ENCODE results near the gene RHOT2.
"Not testable (repeated sequence)": the region's sequence is repeated elsewhere in the genome, so short reads cannot be mapped to it uniquely, and the experiment has no call there.

RHOT2 gene

DNA sequence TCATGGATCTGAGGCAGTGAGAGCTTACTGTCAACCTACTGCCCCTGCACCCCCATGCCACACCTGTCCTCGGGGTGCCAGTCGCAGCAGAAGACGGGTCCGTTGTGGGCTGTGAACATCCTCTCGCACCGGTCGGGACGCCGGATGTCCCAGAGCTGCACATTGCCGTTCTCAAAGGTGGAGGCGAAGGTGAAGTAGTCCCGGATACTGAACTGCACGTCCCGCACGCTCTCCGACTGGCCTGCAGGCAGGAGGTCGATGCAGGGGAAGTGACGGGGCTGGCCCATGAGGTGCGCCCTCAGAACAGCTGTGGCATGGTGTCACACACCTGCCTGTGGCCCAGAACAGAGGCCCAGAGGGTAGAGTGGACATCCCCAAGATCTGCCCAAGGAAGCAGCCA, 19.6 kb downstream of the RHOT2 start:
- peaks cover 5% of the 10 kb centered on the region for H3K9me3 Mint-ChIP-seq
- H3K36me3 Mint-ChIP-seq, result peaks cover 14% of the 10 kb centered on the region
- no peak overlapping the region for H3K4me3 Mint-ChIP-seq
- ATAC-seq, result no peak
- no peak overlapping the region for H3K27ac Mint-ChIP-seq
- H3K27me3 Mint-ChIP-seq, result no peaks in the 10 kb centered on the region
- H3K4me1 Mint-ChIP-seq, result peaks cover 48% of the 10 kb centered on the region

- Mint-ChIP-seq H3K36me3 (peaks cover 7% of the 10 kb centered on the region), H3K9me3 (peaks cover 5% of the 10 kb centered on the region), H3K4me1 (peaks cover 43% of the 10 kb centered on the region), H3K27ac (peak overlapping the region; percentile 90), H3K4me3 (peak overlapping the region; percentile 89), H3K27me3 (peaks cover 11% of the 10 kb centered on the region)
- ATAC-seq, result no peak
Observed at GRCh38 chr16:689175-689897, 21.4 kb downstream of the RHOT2 start.

DNA sequence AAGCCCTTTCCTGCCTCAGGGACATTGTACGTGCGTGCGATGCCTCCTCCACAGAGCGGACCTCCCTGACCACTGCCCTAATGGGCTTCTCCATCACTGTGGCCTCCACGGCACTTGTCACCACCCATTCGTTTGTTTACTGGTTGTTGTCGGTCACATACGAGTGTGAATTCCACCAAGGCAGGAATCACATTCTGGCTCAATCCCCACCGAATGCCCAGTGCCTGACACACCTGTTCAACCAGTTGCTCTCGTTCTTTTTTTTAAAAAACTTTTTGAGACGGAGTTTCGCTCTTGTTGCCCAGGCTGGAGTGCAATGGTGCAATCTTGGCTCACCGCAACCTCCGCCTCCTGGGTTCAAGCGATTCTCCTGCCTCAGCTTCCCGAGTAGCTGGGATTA, 23.3 kb downstream of the RHOT2 start:
- H3K4me1 Mint-ChIP-seq, result peaks cover 48% of the 10 kb centered on the region
- ATAC-seq, H3K36me3 Mint-ChIP-seq, H3K9me3 Mint-ChIP-seq: not testable (repeated sequence)
- H3K27ac Mint-ChIP-seq, result peak overlapping the region; percentile 90
- H3K27me3 Mint-ChIP-seq, result peaks cover 20% of the 10 kb centered on the region
- H3K4me3 Mint-ChIP-seq, result peak overlapping the region; percentile 64

- Mint-ChIP-seq H3K27ac (no peak overlapping the region), H3K4me1 (peaks cover 49% of the 10 kb centered on the region), H3K36me3 (no peaks in the 10 kb centered on the region), H3K9me3 (peaks cover 5% of the 10 kb centered on the region), H3K27me3 (peaks cover 31% of the 10 kb centered on the region), H3K4me3 (no peak overlapping the region)
- ATAC-seq, result no peak
Observed at GRCh38 chr16:692356-693108, 24.6 kb downstream of the RHOT2 start.

- Mint-ChIP-seq H3K36me3 (no peaks in the 10 kb centered on the region), H3K4me3 (peak overlapping the region; percentile 69), H3K9me3 (peaks cover 5% of the 10 kb centered on the region), H3K4me1 (peaks cover 48% of the 10 kb centered on the region), H3K27me3 (peaks cover 34% of the 10 kb centered on the region), H3K27ac (no peak overlapping the region)
- ATAC-seq, result no peak
Observed at GRCh38 chr16:693364-693763, 25.4 kb downstream of the RHOT2 start.

DNA sequence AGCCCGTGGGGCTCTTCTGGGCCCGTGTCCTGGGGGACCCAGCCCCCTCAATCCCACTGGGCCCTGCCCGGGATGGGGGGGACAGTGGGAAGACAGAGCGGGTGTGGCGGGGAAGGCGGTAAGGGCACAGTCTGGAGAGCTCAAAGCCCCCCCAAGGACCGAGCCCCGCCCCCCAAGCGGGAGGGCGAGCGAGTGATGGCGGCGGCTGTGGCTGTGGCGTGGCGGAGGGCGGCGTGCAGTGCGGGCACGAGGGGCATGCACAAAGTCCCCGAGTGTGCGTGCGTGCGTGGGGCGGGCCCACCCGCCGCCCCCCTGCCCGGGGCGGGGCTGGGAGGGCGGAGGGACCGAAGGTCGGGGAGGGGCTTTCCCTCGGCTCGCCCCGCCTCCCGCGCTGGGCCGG, 25.8 kb downstream of the RHOT2 start:
- Mint-ChIP-seq H3K9me3 (peaks cover 5% of the 10 kb centered on the region), H3K4me3 (peak overlapping the region; percentile 69), H3K36me3 (no peaks in the 10 kb centered on the region), H3K4me1 (peaks cover 44% of the 10 kb centered on the region), H3K27me3 (peaks cover 38% of the 10 kb centered on the region), H3K27ac (no peak overlapping the region)
- peak; percentile 3 for ATAC-seq

- ATAC-seq, result no peak
- H3K9me3 Mint-ChIP-seq, result peaks cover 5% of the 10 kb centered on the region
- H3K4me1 Mint-ChIP-seq, result peaks cover 41% of the 10 kb centered on the region
- peak overlapping the region; percentile 67 for H3K4me3 Mint-ChIP-seq
- H3K36me3 Mint-ChIP-seq, result no peaks in the 10 kb centered on the region
- no peak overlapping the region for H3K27ac Mint-ChIP-seq
- H3K27me3 Mint-ChIP-seq, result peaks cover 41% of the 10 kb centered on the region
Observed at GRCh38 chr16:694187-694862, 26.4 kb downstream of the RHOT2 start.

DNA sequence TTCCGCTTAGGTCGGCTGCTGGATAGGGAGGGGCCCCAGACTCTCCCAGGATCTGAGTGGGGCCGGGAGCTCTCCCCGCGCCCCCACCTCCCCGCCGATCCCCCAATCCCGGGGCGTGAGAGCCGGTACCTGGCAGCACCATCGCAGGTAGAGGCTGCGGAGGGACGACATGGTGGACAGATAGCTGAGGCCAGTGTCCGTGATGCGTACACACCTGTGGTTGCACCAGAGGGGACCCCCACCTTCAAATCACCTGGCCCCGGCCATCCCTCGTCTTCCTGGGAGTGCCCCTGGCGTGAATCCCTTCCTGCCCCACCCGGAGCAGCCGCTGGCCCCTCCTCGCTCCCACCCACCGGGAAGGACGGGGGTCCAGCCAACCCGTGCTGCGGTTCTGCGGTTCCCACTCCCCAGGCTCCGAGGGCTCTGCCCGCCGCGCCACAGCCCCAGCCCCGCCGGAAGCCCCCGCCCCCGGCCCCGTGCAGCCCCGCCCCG, 27.0 kb downstream of the RHOT2 start:
- no peaks in the 10 kb centered on the region for H3K36me3 Mint-ChIP-seq
- peaks cover 41% of the 10 kb centered on the region for H3K27me3 Mint-ChIP-seq
- no peak for ATAC-seq
- H3K9me3 Mint-ChIP-seq, result peaks cover 5% of the 10 kb centered on the region
- H3K4me1 Mint-ChIP-seq, result peaks cover 39% of the 10 kb centered on the region
- H3K27ac Mint-ChIP-seq, result no peak overlapping the region
- H3K4me3 Mint-ChIP-seq, result peak overlapping the region; percentile 38

GRCh38 chr16:695355-696089, 27.6 kb downstream of the RHOT2 start:
- Mint-ChIP-seq H3K4me1 (peaks cover 36% of the 10 kb centered on the region), H3K27ac (peak overlapping the region; percentile 44), H3K36me3 (no peaks in the 10 kb centered on the region), H3K27me3 (peaks cover 41% of the 10 kb centered on the region), H3K4me3 (peak overlapping the region; percentile 72), H3K9me3 (peaks cover 5% of the 10 kb centered on the region)
- peak; percentile 84 for ATAC-seq

- no peaks in the 10 kb centered on the region for H3K36me3 Mint-ChIP-seq
- no peak overlapping the region for H3K27ac Mint-ChIP-seq
- no peak overlapping the region for H3K4me3 Mint-ChIP-seq
- H3K4me1 Mint-ChIP-seq, result peaks cover 28% of the 10 kb centered on the region
- no peak for ATAC-seq
- H3K27me3 Mint-ChIP-seq, result peaks cover 63% of the 10 kb centered on the region
- no peaks in the 10 kb centered on the region for H3K9me3 Mint-ChIP-seq
Observed at GRCh38 chr16:698911-699671, 31.2 kb downstream of the RHOT2 start.

DNA sequence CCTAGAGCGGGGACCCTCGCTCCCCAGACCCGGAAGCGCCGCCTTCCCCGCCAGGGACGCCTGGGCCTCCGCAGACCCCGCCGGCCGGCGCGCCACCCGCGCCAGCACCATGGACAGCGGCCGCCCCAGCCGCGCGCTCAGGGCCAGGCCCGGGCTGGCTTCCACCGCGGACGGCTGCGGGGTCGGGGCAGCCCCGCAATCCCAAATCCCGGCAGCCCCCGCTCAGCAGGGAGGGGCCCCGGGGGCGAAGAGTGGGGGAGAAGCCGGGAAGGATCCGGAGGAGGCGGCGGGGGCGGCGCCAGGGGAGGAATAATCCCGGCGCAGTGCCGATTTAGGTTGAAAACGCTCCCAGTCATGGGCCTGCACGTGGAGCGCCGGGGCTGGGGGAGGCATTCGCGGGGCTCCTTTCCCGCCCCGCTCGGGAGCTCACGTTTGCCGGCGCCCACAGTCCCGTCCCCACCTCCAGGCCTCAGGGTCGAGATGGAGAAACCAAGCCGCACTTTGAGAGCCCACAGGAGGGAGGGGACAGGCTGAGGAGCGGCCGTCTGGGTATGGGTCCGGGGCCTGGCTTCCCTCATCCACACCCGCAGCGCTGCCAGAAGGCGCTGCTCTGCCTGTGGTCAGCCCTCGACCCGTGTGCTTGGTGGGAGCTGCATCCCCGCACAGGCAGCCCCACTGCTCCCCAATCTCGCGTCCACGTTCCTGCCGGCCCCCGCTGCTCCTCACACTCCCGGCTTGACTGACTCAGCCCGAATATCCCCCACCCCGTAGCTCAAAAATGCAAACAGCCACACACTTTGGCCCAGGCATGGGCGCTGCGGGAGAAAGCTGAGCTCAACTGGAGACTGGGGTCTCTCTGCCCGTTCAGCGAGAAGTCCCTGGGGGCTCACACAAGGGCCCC, 33.0 kb downstream of the RHOT2 start:
- H3K9me3 Mint-ChIP-seq, result no peaks in the 10 kb centered on the region
- no peak overlapping the region for H3K27ac Mint-ChIP-seq
- H3K4me1 Mint-ChIP-seq, result peaks cover 15% of the 10 kb centered on the region
- H3K27me3 Mint-ChIP-seq, result peaks cover 65% of the 10 kb centered on the region
- no peak for ATAC-seq
- no peak overlapping the region for H3K4me3 Mint-ChIP-seq
- H3K36me3 Mint-ChIP-seq, result no peaks in the 10 kb centered on the region

- Mint-ChIP-seq H3K4me1 (peaks cover 17% of the 10 kb centered on the region), H3K4me3 (no peak overlapping the region), H3K27me3 (peaks cover 67% of the 10 kb centered on the region), H3K27ac (no peak overlapping the region), H3K36me3 (no peaks in the 10 kb centered on the region), H3K9me3 (no peaks in the 10 kb centered on the region)
- no peak for ATAC-seq
Observed at GRCh38 chr16:702341-702740, 34.4 kb downstream of the RHOT2 start.

GRCh38 chr16:703406-703805, 35.5 kb downstream of the RHOT2 start:
- peaks cover 72% of the 10 kb centered on the region for H3K27me3 Mint-ChIP-seq

More at GRCh38 chr16:703406-703805, 35.5 kb downstream of the RHOT2 start:
- Mint-ChIP-seq H3K36me3 (no peaks in the 10 kb centered on the region), H3K4me3 (no peak overlapping the region), H3K27ac (no peak overlapping the region), H3K9me3 (no peaks in the 10 kb centered on the region), H3K4me1 (peaks cover 17% of the 10 kb centered on the region)
- ATAC-seq, result no peak
